Left renal pelvis (tissue), 4 donors: ENCODE measurements around the gene UBL4B. TPM values are rescaled to one million over a fixed set of nuclear protein-coding genes. Genes with fewer than 3 reads are reported as not detected.

Source experiments
- DNase-seq, 4 donors: peaks; one replicate each; pipeline ENCODE4 v3.0.0-alpha.2; 2013; ENCODE audit warnings: low read depth in 4 of 4, low spot score in 3 of 4
- polyA plus RNA-seq, 4 donors: library from polyadenylated mRNA; unstranded; fragments of 120-200 nt; gene quantifications; one replicate each; pipeline ENCODE4 v1.2.1, GENCODE V29; 2013; ENCODE audit not compliant: insufficient read length in 4 of 4

UBL4B gene
- polyA plus RNA-seq, 4 donors = not detected

GRCh38 chr1:110084227-110085078 is 27.8 kb upstream of the UBL4B start:
- no peak for DNase-seq

- DNase-seq = no peak
Measured at GRCh38 chr1:110085671-110086070, 26.6 kb upstream of the UBL4B start.

GRCh38 chr1:110086961-110087360 is 25.3 kb upstream of the UBL4B start:
- DNase-seq = no peak

GRCh38 chr1:110087812-110088738 is 24.2 kb upstream of the UBL4B start:
- DNase-seq = no peak

GRCh38 chr1:110088739-110089316 is 23.4 kb upstream of the UBL4B start:
- no peak for DNase-seq

GRCh38 chr1:110089561-110090275 is 22.5 kb upstream of the UBL4B start:
- no peak for DNase-seq

GRCh38 chr1:110091381-110091780 is 20.9 kb upstream of the UBL4B start:
- DNase-seq = no peak

- no peak for DNase-seq
Measured at GRCh38 chr1:110091791-110092190, 20.5 kb upstream of the UBL4B start.

- DNase-seq = no peak
Measured at GRCh38 chr1:110092991-110093390, 19.3 kb upstream of the UBL4B start.

- DNase-seq = no peak
Measured at GRCh38 chr1:110094931-110095654, 17.1 kb upstream of the UBL4B start.

GRCh38 chr1:110097507-110098221 is 14.6 kb upstream of the UBL4B start:
- no peak for DNase-seq

GRCh38 chr1:110098222-110099026 is 13.8 kb upstream of the UBL4B start:
- DNase-seq = no peak

- no peak for DNase-seq
Measured at GRCh38 chr1:110100335-110100734, 11.9 kb upstream of the UBL4B start.

GRCh38 chr1:110102081-110102480 is 10.2 kb upstream of the UBL4B start:
- no peak for DNase-seq

- no peak for DNase-seq
Measured at GRCh38 chr1:110106013-110106941, 6.0 kb upstream of the UBL4B start.

- no peak for DNase-seq
Measured at GRCh38 chr1:110107867-110108469, 4.3 kb upstream of the UBL4B start.

GRCh38 chr1:110111081-110111480 is 1.2 kb upstream of the UBL4B start:
- no peak for DNase-seq
